ENCODE data around the gene BCKDHB.
"Not testable (repeated sequence)": the region's sequence is repeated elsewhere in the genome, so short reads cannot be mapped to it uniquely, and the experiment has no call there.

The BCKDHB gene

DNA sequence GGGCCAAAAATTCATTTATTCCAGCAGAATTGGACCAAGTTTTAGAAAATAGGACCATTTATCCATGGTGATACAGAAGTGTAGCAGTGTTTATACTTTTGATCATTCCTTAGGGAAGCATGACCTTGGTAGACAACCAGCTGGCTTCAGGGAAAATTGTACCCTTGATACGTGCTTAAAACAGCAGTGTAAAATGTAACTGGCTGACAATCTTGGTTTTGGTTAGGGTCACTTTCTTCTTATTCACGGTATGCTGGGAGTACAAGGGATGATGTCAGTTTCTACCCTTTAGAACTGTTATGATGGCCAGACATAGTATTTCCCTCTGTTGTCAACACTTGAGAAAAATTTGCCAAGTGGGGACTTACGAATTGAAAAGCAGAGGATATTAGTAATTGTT is 157.1 kb downstream of the BCKDHB start:
- DNase-seq, result no peak

- no peak for DNase-seq
Observed at GRCh38 chr6:80268865-80269730, 162.6 kb downstream of the BCKDHB start.

GRCh38 chr6:80271074-80271473 is 164.6 kb downstream of the BCKDHB start:
- no peak for DNase-seq

DNA sequence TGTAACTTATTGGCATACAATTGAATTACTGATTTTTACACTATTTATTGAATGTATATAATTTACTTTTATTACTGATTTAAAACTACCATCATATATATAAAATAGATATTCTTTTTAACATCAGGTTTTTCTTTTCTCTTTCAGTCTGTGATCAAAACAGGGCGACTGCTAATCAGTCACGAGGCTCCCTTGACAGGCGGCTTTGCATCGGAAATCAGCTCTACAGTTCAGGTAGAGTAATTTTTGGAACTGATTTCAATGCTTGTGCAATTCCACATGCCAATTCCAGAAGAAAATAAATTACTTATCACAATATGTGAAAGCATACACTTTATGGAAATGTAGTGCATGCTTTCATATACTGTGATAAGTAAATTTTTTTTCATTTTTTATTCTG is 166.5 kb downstream of the BCKDHB start:
- DNase-seq, result no peak

DNA sequence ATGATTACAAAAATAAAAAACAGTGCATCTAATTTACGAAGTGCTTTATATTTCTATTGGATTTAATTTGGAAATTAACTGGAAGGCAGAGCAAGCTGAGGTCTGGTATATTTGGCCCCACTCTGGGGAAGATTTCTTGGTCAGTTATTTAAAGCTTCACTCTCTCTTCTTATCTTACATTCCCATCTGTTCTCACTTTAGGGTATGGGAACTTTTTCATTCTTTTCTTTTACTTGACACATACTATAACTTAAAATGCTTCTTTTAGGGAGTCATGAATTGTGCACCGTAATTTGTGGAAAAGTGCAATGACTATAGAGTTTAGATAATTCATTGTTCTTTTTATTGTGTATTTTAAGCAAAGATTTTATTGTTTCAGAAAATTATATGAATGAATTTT is 170.4 kb downstream of the BCKDHB start:
- DNase-seq, result no peak

- DNase-seq, result no peak
Observed at GRCh38 chr6:80277501-80277900, 171.0 kb downstream of the BCKDHB start.

DNA sequence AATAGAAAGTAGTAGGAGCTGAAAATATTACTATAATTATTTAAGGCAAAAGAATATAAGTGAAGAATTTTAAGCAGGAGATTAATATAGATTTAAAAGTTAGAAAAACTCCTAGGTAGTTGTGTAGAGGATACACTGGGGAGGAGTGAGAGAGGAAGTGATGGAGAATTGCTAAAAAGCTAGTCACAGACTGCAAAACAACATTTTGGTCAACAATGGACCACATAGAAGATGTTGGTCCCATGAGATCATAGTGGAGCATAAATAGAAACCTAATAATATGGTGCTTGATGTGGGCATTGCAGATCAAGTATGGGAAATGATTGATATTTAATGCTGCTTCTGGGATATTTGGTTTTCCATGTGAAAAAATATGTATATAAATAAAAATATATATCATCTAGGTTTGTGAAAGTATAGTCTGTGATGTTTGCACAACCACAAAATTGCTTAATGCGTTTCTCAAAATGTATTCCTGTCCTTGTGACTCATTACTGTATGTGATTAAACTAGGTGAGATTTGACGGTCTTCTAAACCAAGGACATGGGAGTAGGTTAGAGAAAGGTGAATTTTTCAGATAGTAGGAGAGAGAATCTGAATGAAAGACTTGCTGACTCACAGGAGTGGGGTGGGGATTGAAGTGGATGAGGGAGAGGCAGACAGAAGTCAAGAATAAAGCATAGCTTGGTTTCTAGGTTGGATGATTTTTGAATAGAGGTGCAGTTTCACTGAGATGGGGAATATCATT is 174.0 kb downstream of the BCKDHB start:
- DNase-seq, result peak in 1 of 5 experiments; percentile 6

DNA sequence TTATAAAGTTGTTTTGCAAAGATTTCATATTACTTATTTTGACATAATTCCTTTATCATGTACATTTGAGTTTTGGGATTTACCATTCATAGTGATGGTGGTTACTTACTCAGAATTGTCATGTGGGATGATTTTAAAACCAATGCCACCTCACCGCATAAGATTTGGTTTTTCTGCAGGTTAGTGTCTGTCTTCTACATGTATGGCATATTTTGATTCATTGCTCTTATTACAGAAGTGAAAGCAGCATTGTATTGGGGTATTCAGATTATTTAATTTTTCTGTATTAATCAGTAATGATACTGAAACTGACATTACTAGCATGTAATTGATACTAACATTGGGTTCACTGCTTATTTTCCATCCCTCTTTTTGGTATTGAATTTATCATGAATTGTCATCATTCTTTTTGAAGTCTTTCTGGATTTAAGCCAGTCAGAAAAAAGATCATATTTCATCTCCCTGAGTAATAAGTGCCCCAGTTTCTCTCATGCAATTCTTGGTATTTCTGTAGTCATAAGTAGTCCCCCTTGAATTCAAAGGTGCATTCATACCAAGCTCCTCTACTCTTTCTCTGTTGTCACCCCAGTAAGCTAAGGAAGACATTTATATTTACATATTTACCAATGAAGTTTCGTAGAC is 176.6 kb downstream of the BCKDHB start:
- peak in 1 of 5 experiments; percentile 5 for DNase-seq

- no peak for DNase-seq
Observed at GRCh38 chr6:80287112-80287511, 180.6 kb downstream of the BCKDHB start.

DNA sequence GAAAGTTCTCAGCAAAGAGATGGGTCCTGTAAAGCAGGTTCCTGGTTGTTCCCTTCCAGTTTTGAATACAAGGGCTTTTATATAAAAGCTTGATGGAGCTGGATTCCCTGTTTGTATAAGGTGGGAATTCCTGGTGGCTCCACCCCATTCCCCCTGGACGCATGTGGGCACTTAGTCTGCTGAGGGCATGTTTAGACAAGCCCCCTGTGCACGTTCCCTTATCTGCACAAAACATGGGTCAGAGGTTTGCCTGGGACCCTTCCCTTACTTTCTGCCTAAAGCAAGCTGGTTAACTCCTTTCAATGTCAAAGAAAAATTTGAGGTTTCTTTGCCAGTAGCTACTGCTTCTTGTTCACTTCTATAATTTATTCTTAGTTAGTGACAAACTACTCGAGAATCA is 181.1 kb downstream of the BCKDHB start:
- no peak for DNase-seq

- no peak for DNase-seq
Observed at GRCh38 chr6:80289727-80290126, 183.3 kb downstream of the BCKDHB start.

DNA sequence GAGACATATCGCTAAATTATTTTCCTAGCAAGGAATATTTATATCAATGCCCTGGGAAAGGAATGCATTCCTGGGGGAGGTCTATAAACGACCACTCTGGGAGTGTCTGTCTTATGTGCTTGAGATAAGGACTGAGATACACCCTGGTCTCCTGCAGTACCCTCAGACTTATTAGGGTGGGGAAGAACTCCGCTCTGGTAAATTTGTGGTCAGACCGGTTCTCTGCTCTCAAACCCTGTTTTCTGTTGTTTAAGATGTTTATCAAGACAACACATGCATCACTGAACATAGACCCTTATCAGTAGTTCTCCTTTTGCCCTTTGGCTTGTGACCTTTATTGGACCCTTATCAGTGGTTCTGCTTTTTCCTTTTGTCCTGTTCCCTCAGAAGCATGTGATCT is 188.1 kb downstream of the BCKDHB start:
- not testable (repeated sequence) for DNase-seq

GRCh38 chr6:80302716-80303115 is 196.2 kb downstream of the BCKDHB start:
- no peak for DNase-seq

DNA sequence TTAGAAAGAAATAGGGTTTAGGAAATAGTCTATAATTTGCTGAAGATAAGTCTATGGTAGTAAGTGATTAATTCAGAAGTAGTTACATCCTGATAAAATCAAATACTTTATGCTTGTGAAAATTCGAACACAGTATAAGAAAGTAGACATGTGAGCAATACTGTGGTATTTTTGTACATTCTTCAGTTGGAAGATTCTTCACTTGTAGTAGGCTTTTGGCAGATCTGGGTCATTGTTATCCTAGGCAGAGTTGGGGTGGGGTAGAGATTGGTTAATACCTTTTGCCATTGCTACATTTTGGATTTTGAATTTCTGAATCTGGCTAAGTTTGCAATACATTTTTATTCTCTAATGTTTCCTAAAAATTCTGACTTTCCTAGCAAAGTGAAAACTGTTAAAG is 197.5 kb downstream of the BCKDHB start:
- no peak for DNase-seq

GRCh38 chr6:80314531-80314930 is 208.1 kb downstream of the BCKDHB start:
- DNase-seq, result no peak

DNA sequence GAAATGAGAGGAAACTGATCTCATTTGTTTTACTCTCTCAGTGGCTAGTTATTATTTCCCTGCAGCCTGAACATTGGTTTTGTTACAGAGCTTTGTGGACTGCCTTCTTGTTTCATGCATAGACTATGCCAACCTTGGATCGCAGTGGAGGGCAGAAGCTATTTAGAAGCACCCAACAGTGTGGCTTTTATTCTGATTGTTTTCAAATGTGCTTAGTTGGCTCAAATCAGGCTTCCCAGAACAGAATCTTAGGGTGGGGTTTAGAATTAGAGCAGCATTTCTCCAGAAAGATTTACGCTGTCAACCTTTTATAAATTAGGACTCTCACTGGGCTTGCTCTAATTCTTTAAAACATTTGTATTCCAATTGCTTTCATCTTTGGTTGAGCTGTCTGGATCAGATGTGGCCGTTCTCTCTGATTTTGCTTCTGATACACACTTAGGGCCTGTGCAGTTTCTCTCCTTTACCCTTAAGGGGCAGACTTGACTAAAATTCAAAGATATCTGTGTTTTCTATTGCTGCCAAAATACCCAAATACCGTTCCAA is 210.3 kb downstream of the BCKDHB start:
- DNase-seq, result no peak

- DNase-seq, result no peak
Observed at GRCh38 chr6:80319196-80319595, 212.7 kb downstream of the BCKDHB start.

- no peak for DNase-seq
Observed at GRCh38 chr6:80321011-80321410, 214.5 kb downstream of the BCKDHB start.

DNA sequence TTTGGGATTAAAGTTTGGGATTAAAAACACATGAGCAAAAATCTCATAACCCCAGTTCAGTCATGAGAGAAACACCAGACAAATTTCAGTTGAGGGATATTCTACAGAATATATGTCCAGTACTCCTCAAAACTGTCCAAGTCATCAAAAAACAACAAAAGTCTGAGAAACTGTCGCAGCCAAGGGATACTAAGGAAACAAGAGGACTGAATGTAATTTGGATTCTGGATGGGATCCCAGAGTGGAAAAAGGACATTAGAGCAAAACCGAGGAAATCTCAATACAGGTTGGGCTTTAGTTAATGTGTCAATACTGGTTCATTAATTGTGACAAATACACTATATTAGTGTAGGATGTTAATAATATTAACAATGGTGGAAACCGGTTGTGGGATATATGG is 219.3 kb downstream of the BCKDHB start:
- DNase-seq, result no peak

DNA sequence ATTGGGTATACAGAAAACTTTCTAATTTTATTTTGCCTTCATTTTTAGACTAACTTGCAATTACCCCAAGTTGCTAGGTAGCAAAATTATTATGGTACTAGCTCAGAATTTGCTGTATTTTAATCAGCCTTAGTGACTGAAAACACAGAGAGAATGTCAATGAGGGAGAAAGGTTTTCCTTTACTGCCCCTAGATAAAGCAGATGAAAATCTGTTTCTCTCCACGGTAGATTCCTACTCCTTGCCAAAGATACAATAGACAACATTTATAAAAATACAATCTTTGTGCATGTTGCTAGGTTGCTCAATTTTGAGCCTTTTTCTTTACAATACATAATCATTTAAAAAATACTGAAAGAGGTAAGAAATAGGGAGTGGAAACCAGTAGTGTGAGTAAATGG is 222.2 kb downstream of the BCKDHB start:
- DNase-seq, result no peak

- DNase-seq, result no peak
Observed at GRCh38 chr6:80329496-80329895, 223.0 kb downstream of the BCKDHB start.

DNA sequence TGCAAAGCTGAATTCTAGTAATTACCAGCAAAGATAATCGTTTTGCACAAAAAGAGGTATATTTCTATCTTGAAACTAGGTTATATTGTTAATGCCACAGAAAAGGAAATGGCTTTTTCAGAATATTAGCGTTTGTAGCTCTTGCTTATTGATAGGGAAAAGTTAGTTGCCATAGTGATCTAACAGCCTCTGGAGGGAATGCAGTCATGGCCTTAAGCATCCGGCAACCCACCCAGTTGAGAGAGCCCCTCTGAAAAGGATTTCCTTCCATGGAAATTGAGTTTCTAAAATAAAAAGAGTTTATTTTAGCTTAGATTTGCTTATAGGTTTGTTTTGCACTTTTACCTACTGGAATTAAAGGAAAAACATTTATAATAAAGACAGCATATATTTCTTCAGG is 224.5 kb downstream of the BCKDHB start:
- no peak for DNase-seq

- no peak for DNase-seq
Observed at GRCh38 chr6:80331522-80331921, 225.1 kb downstream of the BCKDHB start.
